Keratinocyte (primary cell): ENCODE measurements around the gene ELOVL6. TPM values are rescaled to one million over a fixed set of nuclear protein-coding genes. Genes with fewer than 3 reads are reported as not detected.

Experiments
- DNase-seq: peaks from one replicate; pipeline ENCODE4 v3.0.0-alpha.2; 2011; ENCODE audit warnings: low read depth, missing footprints, low spot score
- FAIRE-seq: peaks from 2 replicates; lab custom pipeline; 2011; peaks lifted over from hg19 to GRCh38; lab: Jason Lieb, UNC
- H2AFZ ChIP-seq: 2 replicates; pipeline ENCODE4 v1.6.0; 2012; ENCODE audit warnings: low read length, control low read depth, inconsistent platforms; ENCODE audit not compliant: control insufficient read depth
- H3K27ac ChIP-seq: 2 replicates; pipeline ENCODE4 v1.5.1; 2011; ENCODE audit warnings: low read length; ENCODE audit not compliant: control insufficient read depth, insufficient read depth
- H3K27me3 ChIP-seq: 3 replicates; pipeline ENCODE4 v1.6.0; 2011; ENCODE audit warnings: low read length; ENCODE audit not compliant: control insufficient read depth, insufficient read depth; ENCODE audit errors: extremely low read depth
- H3K36me3 ChIP-seq, 2 experiments: 2 replicates in 1 of 2; 3 replicates in 1 of 2; pipeline ENCODE4 v1.5.1; 2011; ENCODE audit warnings: low read length in 2 of 2, mild to moderate bottlenecking in 1 of 2; ENCODE audit not compliant: control insufficient read depth in 2 of 2, insufficient read depth in 2 of 2; ENCODE audit errors: extremely low read depth in 1 of 2
- H3K4me1 ChIP-seq: 3 replicates; pipeline ENCODE4 v1.5.1; 2011; ENCODE audit warnings: low read length; ENCODE audit not compliant: control insufficient read depth, insufficient read depth; ENCODE audit errors: extremely low read depth
- H3K4me2 ChIP-seq: 3 replicates; pipeline ENCODE4 v1.6.0; 2011; ENCODE audit warnings: low read depth, low read length; ENCODE audit not compliant: control insufficient read depth, insufficient read depth; ENCODE audit errors: extremely low read depth
- H3K4me3 ChIP-seq, 3 experiments: fragments of 200-600 bp in 1 of 3; sonication (generic) in 1 of 3; 2 replicates in 2 of 3; 3 replicates in 1 of 3; pipeline ENCODE4 v1.5.1; 2011 to 2016; ENCODE audit warnings: low read length in 3 of 3, mild to moderate bottlenecking in 3 of 3, control low read depth in 2 of 3, inconsistent platforms in 1 of 3, low read depth in 1 of 3, mixed read lengths in 1 of 3, mixed run types in 1 of 3, moderate library complexity in 1 of 3; ENCODE audit not compliant: control insufficient read depth in 2 of 3, insufficient read depth in 2 of 3; ENCODE audit errors: extremely low read depth in 1 of 3
- H3K79me2 ChIP-seq: 2 replicates; pipeline ENCODE4 v1.6.0; 2012; ENCODE audit warnings: low read length; ENCODE audit not compliant: control insufficient read depth, insufficient read depth
- H3K9ac ChIP-seq: 3 replicates; pipeline ENCODE4 v1.6.0; 2011; ENCODE audit warnings: low read length; ENCODE audit not compliant: control insufficient read depth, insufficient read depth; ENCODE audit errors: extremely low read depth
- H3K9me1 ChIP-seq: 3 replicates; pipeline ENCODE4 v1.6.0; 2011; ENCODE audit warnings: low read length; ENCODE audit not compliant: control insufficient read depth, insufficient read depth; ENCODE audit errors: extremely low read depth
- H3K9me3 ChIP-seq: 2 replicates; pipeline ENCODE4 v1.5.1; 2012; ENCODE audit warnings: low read depth, low read length; ENCODE audit not compliant: control insufficient read depth
- H4K20me1 ChIP-seq: 3 replicates; pipeline ENCODE4 v1.6.0; 2011; ENCODE audit warnings: low read length; ENCODE audit not compliant: control insufficient read depth, insufficient read depth; ENCODE audit errors: extremely low read depth
- EZH2 ChIP-seq: IDR thresholded peaks from one replicate; pipeline ENCODE4 v1.6.1; 2012; ENCODE audit warnings: inconsistent platforms, mild to moderate bottlenecking, low read length, moderate library complexity
- dilution Hi-C: fragments of 300-500 bp; cut with MboI; formaldehyde crosslinking; loops from one replicate; pipeline ENCODE4 v1.7.0; 2020; ENCODE audit warnings: low sequenced_read_pairs; ENCODE audit not compliant: extremely low pct_ligation_motif_present
- polyA plus RNA-seq, 5 experiments: library from polyadenylated mRNA; depleted of rRNA in 3 of 5; stranded (reverse) in 3 of 5; stranded (forward) in 1 of 5; unstranded in 1 of 5; fragments of >200 nt; gene quantifications; 1 replicate in 1 of 5; 2 replicates in 3 of 5; 3 replicates in 1 of 5; pipeline versions ENCODE4 v1.2.1 to v1.2.3, GENCODE V29; 2011 to 2012; ENCODE audit warnings: missing spikeins in 2 of 5, low read depth in 1 of 5, low replicate concordance in 1 of 5
- TF ChIP-seq, protein P1 (sequence below), 3 experiments: IDR thresholded peaks in 1 of 3; conservative IDR thresholded peaks in 1 of 3; optimal IDR thresholded peaks in 1 of 3; 2 replicates in 2 of 3; 3 replicates in 1 of 3; pipeline versions ENCODE3 to v1.5.1; 2011; ENCODE audit warnings: low read length in 3 of 3, mild to moderate bottlenecking in 3 of 3, moderate library complexity in 2 of 3, control low read depth in 1 of 3, inconsistent platforms in 1 of 3; ENCODE audit not compliant: insufficient read depth in 2 of 3; ENCODE audit errors: extremely low read depth in 1 of 3

ELOVL6 gene
- polyA plus RNA-seq, 1 donor (not counting 4 experiments of a cell fraction or from before 2014, with no cell fraction given) = 65.9 TPM

DNA sequence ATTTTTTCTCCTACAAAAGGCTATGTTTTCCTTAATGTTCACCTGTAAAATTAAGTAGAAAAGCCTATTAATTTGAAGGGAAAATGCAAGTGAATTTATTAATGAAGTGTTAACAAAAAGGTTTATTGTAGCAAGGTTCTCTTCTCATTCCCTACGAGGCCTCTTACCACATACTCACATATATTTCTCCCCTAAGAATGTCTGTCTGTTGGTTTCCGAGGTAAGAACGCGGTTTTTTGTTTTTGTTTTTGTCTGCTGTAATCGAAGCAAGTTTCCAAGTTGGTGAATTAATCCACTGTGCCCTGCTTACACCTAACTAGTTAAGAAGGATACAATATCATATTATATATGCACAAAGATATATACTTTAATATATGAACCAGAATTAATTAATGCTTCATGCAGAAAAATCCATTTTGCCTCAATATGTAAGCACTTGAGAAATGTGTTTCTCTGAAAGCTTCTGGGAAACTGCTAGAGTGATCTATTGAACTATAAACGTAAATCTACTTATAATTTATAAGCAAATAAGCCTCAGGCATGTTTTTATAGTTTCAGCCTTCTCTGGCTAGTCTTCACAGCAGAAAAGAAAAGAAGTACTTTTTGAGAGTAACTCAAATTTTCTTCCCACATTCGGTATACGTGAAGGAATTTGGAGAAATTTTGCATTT is 164.9 kb downstream of the ELOVL6 start:
- no peak for FAIRE-seq
- Histone ChIP-seq H3K79me2 (no peaks in the 10 kb centered on the region), H3K9ac (no peak overlapping the region), H3K4me1 (no peaks in the 10 kb centered on the region), H3K9me3 (no peaks in the 10 kb centered on the region), H4K20me1 (no peaks in the 10 kb centered on the region), H3K36me3 (no peaks in the 10 kb centered on the region), H3K27me3 (no peaks in the 10 kb centered on the region), H3K9me1 (no peaks in the 10 kb centered on the region), H2AFZ (no peak overlapping the region), H3K27ac (no peak overlapping the region), H3K4me2 (no peak overlapping the region), H3K4me3 (no peak overlapping the region)
- dilution Hi-C loops = loop anchor here (25.0 kb wide), 1 partner anchor 479 kb away; no protein-coding TSS in a partner anchor
- TF ChIP-seq, protein P1, sequence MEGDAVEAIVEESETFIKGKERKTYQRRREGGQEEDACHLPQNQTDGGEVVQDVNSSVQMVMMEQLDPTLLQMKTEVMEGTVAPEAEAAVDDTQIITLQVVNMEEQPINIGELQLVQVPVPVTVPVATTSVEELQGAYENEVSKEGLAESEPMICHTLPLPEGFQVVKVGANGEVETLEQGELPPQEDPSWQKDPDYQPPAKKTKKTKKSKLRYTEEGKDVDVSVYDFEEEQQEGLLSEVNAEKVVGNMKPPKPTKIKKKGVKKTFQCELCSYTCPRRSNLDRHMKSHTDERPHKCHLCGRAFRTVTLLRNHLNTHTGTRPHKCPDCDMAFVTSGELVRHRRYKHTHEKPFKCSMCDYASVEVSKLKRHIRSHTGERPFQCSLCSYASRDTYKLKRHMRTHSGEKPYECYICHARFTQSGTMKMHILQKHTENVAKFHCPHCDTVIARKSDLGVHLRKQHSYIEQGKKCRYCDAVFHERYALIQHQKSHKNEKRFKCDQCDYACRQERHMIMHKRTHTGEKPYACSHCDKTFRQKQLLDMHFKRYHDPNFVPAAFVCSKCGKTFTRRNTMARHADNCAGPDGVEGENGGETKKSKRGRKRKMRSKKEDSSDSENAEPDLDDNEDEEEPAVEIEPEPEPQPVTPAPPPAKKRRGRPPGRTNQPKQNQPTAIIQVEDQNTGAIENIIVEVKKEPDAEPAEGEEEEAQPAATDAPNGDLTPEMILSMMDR (optimal IDR thresholded peaks at IDR 0.05 in 1 of 3, IDR thresholded peaks at IDR 0.05 in 1 of 3, conservative IDR thresholded peaks at IDR 0.05 in 1 of 3; ENCODE audit: extremely low read depth in 1 of 3, insufficient read depth in 2 of 3, low read length in 3 of 3) = no peak
- no peak for TF ChIP-seq EZH2
- no peak for DNase-seq

- Histone ChIP-seq H3K4me2 (no peak overlapping the region), H3K27ac (no peak overlapping the region), H3K27me3 (no peaks in the 10 kb centered on the region), H3K9me1 (no peaks in the 10 kb centered on the region), H2AFZ (no peak overlapping the region), H4K20me1 (no peaks in the 10 kb centered on the region), H3K36me3 (no peaks in the 10 kb centered on the region), H3K9me3 (no peaks in the 10 kb centered on the region), H3K4me1 (no peaks in the 10 kb centered on the region), H3K9ac (no peak overlapping the region), H3K4me3 (no peak overlapping the region), H3K79me2 (no peaks in the 10 kb centered on the region)
- dilution Hi-C loops = loop anchor here (25.0 kb wide), 1 partner anchor 480 kb away; no protein-coding TSS in a partner anchor
- DNase-seq (no peak), FAIRE-seq (no peak)
- TF ChIP-seq EZH2 = no peak
- TF ChIP-seq, protein P1 (optimal IDR thresholded peaks at IDR 0.05 in 1 of 3, IDR thresholded peaks at IDR 0.05 in 1 of 3, conservative IDR thresholded peaks at IDR 0.05 in 1 of 3; ENCODE audit: extremely low read depth in 1 of 3, insufficient read depth in 2 of 3, low read length in 3 of 3) = no peak
Observed at GRCh38 chr4:110032603-110033002, 165.8 kb downstream of the ELOVL6 start.
